ENCODE measurements around the gene COG5.
A peak's percentile ranks its signal among the peaks of the same experiment; 100 is the strongest.

The COG5 gene

DNA sequence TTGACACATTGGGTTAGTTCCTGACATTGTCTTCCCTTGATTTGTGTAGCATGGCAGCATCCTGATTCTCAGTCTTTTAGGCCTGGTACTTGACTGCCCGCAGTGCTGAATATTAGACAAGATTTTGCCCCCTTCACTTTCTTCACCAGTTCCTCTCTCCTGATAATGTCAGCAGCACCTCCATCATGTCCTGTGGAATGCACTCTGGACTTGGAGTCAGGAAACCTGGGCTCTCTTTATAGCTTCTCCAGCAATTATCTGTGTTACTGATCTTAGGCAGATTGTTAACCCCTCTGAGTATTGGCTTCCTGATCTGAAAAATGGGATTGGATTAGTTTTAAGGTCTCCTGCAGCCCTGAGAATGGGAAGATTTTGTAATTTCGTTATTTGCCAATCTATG is 375.9 kb downstream of the COG5 start:
- DNase-seq: no peak

DNA sequence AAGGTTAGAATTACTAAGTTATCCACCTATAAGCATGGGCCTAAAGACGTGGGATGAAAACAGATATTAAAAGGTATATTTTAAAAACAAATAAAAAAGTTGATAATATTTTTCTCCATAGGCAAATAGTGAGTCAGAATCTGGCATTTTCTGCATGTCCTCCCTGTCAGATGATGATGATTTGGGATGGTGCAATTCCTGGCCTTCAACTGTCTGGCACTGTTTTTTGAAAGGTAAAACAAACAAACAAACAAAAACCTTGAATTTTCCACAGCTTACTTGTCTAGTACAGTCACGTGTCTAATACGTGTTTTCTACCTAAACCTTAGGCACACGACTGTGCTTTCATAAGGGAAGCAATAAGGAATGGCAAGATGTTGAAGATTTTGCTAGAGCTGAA is 377.5 kb downstream of the COG5 start:
- DNase-seq: no peak

DNA sequence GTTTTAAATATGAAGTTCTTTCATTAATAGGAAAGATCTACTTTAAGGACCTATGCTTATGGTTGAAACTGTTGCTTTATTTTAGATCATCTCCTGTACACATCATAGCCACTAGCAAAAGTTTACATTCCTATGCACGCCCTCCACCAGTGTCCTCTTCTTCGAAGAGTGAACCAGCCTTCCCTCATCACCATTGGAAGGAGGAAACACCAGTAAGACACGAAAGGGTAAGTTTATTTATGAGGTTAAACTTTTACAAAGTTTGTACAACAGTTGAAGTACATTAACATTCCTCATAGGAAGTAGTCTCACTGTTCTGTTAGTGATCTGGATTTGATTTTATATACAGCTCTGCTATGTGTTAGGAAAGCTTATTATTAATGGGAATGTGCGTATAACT is 378.0 kb downstream of the COG5 start:
- no peak for DNase-seq

DNA sequence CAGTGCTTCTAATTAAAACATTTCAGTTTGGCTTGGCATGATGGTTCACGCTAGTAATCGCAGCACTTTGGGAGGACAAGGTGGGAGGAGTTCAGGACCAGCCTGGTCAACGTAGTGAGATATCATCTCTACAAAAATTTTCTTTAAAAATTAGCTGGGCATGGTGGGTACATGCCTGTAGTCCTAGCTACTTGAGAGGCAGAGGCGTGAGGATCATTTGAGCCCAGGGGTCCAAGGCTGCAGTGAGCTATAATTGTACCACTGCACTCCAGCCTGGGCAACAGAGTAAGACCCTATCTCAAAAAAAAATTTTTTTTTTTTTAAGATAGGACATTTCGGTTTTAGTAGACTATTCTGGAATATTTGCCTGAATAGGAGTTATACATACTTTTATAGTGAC is 382.5 kb downstream of the COG5 start:
- no peak for DNase-seq

- peak in 2 of 56 donors; percentile 20 to 33 for DNase-seq
Measured at GRCh38 chr7:107180378-107180777, 383.3 kb downstream of the COG5 start.

- no peak for DNase-seq
Measured at GRCh38 chr7:107179326-107180164, 384.2 kb downstream of the COG5 start.

GRCh38 chr7:107173691-107174406 is 389.9 kb downstream of the COG5 start:
- DNase-seq: no peak

- DNase-seq: no peak
Measured at GRCh38 chr7:107173191-107173590, 390.5 kb downstream of the COG5 start.

DNA sequence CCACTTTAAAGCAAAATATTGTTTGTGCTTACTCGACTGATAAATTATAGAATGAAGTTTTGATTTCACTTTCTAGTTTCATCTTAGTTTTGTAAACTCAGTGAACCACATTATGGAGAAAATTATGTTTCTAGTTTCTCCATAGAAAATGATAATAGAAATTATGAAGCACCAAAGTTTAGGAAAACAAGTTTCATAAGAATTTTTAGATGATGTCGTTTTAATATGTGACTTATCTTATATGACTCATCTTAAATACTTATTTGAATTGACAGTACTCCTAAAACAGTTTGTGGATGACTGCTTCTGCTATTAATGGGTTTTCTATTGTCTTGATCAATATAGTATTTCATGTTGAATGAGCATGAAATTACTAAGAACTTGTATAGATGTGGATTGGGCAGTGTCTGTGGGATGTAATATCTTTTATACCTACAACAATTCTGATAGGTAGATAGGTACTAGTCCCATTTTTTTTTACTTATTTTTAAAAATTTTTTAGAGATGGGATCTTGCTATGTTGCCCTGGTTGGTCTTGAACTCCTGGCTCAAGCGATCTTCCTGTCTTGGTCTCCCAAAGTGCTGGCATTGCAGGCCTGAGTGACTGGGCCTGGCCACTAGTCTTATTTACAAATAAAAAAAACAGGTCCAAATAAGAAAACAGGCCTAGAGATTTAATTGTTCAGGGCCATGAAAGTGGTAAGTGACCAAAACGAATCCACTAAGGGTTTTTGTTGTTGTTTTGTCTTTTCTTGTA is 391.3 kb downstream of the COG5 start:
- no peak for DNase-seq

DNA sequence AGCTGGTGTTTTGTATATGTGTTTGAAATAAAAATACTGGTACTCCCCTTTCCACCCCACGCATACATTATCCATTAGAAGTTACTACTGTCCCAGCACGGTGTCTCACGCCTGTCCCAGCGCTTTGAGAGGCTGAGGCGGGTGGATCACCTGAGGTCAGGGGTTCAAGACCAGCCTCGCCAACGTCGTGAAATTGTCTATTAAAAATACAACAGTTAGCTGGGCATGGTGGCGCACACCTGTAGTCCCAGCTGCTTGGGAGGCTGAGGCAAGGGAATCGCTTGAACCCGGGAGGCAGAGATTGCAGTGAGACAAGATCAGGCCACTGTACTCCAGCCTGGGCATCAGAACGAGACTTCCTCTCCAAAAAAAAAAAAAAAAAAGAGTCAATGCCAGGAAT is 392.2 kb downstream of the COG5 start:
- no peak for DNase-seq

DNA sequence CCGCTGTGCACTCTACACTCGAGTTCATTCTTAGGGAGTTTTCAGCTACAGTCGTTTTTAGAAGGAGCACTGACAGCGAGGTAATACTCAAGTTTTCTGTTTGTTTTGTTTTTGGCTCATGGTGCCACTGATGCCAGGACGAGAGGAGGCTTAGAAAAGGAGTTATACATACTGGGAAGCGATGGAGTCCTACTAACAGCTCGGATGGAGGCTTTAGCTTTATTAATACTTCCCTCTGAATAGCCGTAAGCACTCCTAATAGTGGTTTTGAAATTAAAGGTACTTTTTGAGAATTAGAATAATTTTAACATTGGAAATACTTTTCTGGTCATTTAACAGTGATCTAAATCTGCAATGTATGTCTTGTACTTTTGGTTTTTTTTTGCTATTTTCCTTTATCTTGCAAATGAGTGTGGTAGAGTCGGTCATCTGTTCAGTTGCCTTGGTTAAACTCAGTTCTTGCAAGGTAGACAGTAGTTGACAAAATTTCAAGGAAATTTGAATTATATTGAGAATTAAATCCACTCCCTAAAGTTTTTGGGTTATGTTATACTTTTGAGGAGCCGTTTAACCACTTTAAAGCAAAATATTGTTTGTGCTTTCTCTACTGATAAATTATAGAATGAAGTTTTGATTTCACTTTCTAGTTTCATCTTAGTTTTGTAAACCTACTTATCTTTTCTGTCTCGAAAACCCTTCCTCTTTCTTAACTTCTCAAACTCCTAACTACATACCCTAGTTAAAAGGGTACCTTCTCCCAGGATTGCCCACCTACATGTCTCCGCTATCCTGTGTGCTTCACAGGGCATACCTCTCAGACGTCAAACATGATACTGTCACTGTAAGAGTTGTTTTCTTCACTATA is 393.4 kb downstream of the COG5 start:
- no peak for DNase-seq

- peak; percentile 37 to 99 (median 96) for DNase-seq
Measured at GRCh38 chr7:107169120-107170050, 394.3 kb downstream of the COG5 start.

DNA sequence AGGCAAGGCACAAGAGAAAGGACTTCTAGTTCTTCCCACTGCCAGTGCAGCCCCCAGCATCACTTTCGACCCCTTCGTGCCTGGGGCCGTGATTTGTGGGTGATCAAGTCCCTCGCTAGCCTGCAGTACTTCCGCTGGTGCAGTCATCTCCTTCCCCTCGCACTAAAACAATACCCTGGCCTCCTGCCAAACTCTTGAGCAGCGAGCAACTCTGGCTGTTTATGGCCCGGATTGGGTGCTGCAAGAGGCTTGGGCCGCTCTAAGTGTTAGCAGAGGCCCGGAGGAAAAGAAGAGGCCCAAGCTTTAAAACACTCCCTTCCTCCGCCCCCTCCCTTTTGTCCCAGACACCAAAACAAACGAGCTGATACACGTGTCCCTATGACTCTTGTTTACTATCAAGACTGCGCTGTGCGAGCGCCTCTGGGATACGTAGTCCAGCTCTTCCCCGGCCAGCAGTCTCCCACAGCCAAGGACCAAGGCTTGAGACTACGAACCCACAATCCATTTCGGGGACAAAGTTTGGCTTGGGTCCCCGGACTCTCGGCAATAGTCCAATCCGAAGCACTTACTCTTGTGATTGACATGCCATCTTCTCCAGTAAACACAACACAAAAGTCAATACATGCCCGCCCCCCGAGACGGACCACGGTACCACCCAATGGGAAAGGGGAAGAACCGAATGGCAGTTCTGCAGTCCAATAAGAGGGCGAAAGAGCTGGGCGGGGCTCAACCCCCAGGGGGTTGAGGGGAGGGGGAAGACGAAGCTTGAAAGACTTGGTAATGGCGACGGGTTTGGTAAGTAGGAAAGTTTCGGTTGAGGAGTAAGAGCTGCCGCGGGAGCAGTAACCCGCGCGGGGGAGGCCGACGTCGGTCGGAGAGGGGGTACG is 395.2 kb downstream of the COG5 start, which contains the start of gene HBP1:
TSS of gene HBP1 (plus strand) at position 771 of the 887 bp plus-strand sequence. CDS start 10,891 bp downstream, outside the sequence.
- DNase-seq: peak; percentile 89 to 100 (median 99)

DNA sequence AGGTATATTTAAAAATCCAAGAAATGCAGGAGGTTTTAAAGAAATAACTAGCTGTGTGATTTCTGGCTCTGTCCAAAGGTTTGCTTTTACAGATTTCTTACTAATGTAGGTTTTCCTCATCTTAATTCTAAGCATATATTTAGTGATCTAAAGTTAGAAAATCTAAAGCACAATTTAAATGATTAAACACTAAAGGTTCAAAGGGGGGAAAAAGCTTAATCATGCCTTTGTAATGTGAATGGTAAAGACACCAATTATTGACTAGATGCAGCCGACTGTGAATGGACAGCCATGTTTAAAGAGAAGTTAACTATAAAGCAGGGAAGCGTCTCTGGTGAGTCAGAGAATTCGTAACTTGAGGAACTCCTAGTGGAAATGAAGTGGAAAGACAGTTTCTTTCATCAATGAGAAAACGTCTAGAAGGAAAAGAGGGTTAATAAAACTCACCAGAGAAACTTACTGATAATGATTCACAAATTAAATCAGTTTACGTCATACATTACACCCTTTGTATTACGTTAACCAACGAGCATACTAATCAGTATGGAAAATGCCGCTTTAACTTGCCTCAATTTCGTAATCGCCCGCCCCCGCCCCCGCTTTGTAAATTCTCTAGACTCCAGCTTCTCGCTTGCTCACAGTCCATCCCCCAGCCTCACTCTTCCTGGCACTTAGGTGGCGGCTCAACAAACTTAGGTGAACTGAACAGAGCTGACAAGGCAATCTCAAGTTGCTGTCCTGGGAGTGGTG is 396.1 kb downstream of the COG5 start:
- DNase-seq: peak in 25 of 56 donors; percentile 7 to 81 (median 69)

DNA sequence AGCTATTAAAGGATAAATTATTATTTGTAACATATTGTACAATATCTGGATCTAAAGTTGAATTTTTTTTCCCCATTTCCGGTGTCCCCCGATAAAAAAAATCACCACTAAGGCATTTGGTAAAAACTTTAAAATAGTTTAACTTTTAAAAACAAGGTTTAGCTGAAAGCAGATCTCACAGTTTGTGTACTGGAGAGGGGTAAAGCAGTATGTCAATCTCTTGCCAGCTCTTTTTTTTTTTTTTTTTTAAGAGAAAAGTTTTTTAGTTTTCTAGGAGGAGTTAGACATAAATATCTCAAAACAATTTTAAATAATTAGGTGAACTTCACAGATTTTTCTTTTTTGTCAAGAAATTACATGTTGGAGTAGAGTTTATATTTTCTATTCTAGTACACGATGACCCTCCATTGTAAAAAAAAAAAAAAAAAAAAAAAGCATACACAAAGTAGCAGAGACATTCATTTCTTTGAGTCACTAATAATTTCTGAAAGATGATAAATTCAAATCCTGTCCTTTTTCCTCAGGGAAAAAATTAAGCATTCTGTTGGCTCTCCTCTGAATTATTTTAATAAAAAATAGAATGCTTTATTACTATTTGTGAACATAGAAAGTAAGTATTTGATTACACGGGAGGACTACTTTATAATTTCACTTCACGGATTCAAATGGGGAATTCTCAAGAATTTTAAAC is 396.8 kb downstream of the COG5 start:
- no peak for DNase-seq

- no peak for DNase-seq
Measured at GRCh38 chr7:107165341-107165740, 398.4 kb downstream of the COG5 start.

- DNase-seq: no peak
Measured at GRCh38 chr7:107164092-107164491, 399.6 kb downstream of the COG5 start.

Data from nucleus accumbens (tissue), 56 donors.